DOHH2 (cell line): ENCODE results near the gene PNPLA2.
A peak's percentile ranks its signal among the peaks of the same experiment; 100 is the strongest.

Source experiments
- H3F3A ChIP-seq: fragments of 200-600 bp; sonication (generic), shearing (Covaris generic); 2 replicates; pipeline ENCODE4 v1.6.0; 2016; ENCODE audit warnings: antibody characterized with exemption, mild to moderate bottlenecking; ENCODE audit not compliant: control insufficient read depth, insufficient read depth
- H3K27ac ChIP-seq: fragments of 200-600 bp; sonication (generic); 2 replicates; pipeline ENCODE4 v1.5.1; 2014; ENCODE audit warnings: low read depth, mild to moderate bottlenecking, low read length, moderate library complexity
- H3K27me3 ChIP-seq: fragments of 200-600 bp; sonication (generic); 2 replicates; pipeline ENCODE4 v1.6.1; 2014; ENCODE audit warnings: mild to moderate bottlenecking, low read length, mixed read lengths; ENCODE audit not compliant: control insufficient read depth
- H3K36me3 ChIP-seq: fragments of 200-600 bp; sonication (generic); 2 replicates; pipeline ENCODE4 v1.6.1; 2014; ENCODE audit warnings: mild to moderate bottlenecking, low read length, moderate library complexity, mixed read lengths; ENCODE audit not compliant: control insufficient read depth
- H3K4me1 ChIP-seq: fragments of 200-600 bp; sonication (generic); 2 replicates; pipeline ENCODE4 v1.6.1; 2014; ENCODE audit warnings: mild to moderate bottlenecking, low read length, mixed read lengths; ENCODE audit not compliant: control insufficient read depth
- H3K4me2 ChIP-seq: fragments of 200-600 bp; sonication (generic); 2 replicates; pipeline ENCODE4 v1.6.0; 2014; ENCODE audit warnings: mild to moderate bottlenecking, low read length, moderate library complexity
- H3K4me3 ChIP-seq: fragments of 200-600 bp; sonication (generic); 2 replicates; pipeline ENCODE4 v1.5.1; 2014; ENCODE audit warnings: mild to moderate bottlenecking, low read length, mixed read lengths
- H3K79me2 ChIP-seq: fragments of 200-600 bp; sonication (generic); 2 replicates; pipeline ENCODE4 v1.6.1; 2014; ENCODE audit warnings: mild to moderate bottlenecking, low read length, mixed read lengths; ENCODE audit not compliant: control insufficient read depth
- H3K9me2 ChIP-seq: fragments of 200-600 bp; sonication (generic); replicated peaks from 2 replicates; pipeline ENCODE4 v1.6.1; 2014; ENCODE audit warnings: mild to moderate bottlenecking, low read length, mixed read lengths; ENCODE audit not compliant: control insufficient read depth
- H3K9me3 ChIP-seq: fragments of 200-600 bp; sonication (generic); 2 replicates; pipeline ENCODE4 v1.6.1; 2014; ENCODE audit warnings: antibody characterized with exemption, low read length, mixed read lengths; ENCODE audit not compliant: control insufficient read depth, insufficient read depth
- H4K20me1 ChIP-seq: fragments of 200-600 bp; sonication (generic); 2 replicates; pipeline ENCODE4 v1.6.0; 2014; ENCODE audit warnings: low read depth, mild to moderate bottlenecking, antibody characterized with exemption, low read length, moderate library complexity; ENCODE audit not compliant: control insufficient read depth, insufficient read depth
- CTCF ChIP-seq: fragments of 200-600 bp; sonication (generic); IDR thresholded peaks from one replicate; pipeline ENCODE4 v1.5.1; 2014; ENCODE audit warnings: antibody characterized with exemption, mild to moderate bottlenecking, low read depth, low read length; ENCODE audit not compliant: poor library complexity, severe bottlenecking
- EZH2phosphoT487 ChIP-seq: fragments of 200-600 bp; sonication (generic); IDR thresholded peaks from 2 replicates; pipeline ENCODE4 v1.6.1; 2017; ENCODE audit warnings: borderline replicate concordance, mild to moderate bottlenecking, antibody characterized with exemption, low read length, moderate library complexity, mixed read lengths

Gene PNPLA2

GRCh38 chr11:795634-796564 lies 22.8 kb upstream of the PNPLA2 start:
- peaks cover 25% of the 10 kb centered on the region for H3K79me2 ChIP-seq
- H3K4me2 ChIP-seq: peak overlapping the region; percentile 97
- H3K9me2 ChIP-seq: no peaks in the 10 kb centered on the region
- no peak for TF ChIP-seq EZH2phosphoT487
- no peak for TF ChIP-seq CTCF
- no peaks in the 10 kb centered on the region for H3K27me3 ChIP-seq
- peak overlapping the region; percentile 93 for H3K4me3 ChIP-seq
- peaks cover 34% of the 10 kb centered on the region for H3K36me3 ChIP-seq
- H4K20me1 ChIP-seq: peaks cover 4% of the 10 kb centered on the region; the same call in 1 of the 2 replicates
- peak overlapping the region; percentile 80 for H3K27ac ChIP-seq
- peaks cover 33% of the 10 kb centered on the region for H3K4me1 ChIP-seq
- peaks cover 12% of the 10 kb centered on the region; the same call in 1 of the 2 replicates for H3F3A ChIP-seq
- H3K9me3 ChIP-seq: no peaks in the 10 kb centered on the region

- peaks cover 25% of the 10 kb centered on the region for H3K79me2 ChIP-seq
- peaks cover 4% of the 10 kb centered on the region; the same call in 1 of the 2 replicates for H4K20me1 ChIP-seq
- H3K4me2 ChIP-seq: peak overlapping the region; percentile 97
- peak overlapping the region; percentile 93 for H3K4me3 ChIP-seq
- peak overlapping the region; percentile 80 for H3K27ac ChIP-seq
- H3K36me3 ChIP-seq: peaks cover 41% of the 10 kb centered on the region
- H3F3A ChIP-seq: peaks cover 12% of the 10 kb centered on the region; the same call in 1 of the 2 replicates
- peaks cover 33% of the 10 kb centered on the region for H3K4me1 ChIP-seq
- TF ChIP-seq CTCF: no peak
- no peak for TF ChIP-seq EZH2phosphoT487
- no peaks in the 10 kb centered on the region for H3K27me3 ChIP-seq
- H3K9me2 ChIP-seq: no peaks in the 10 kb centered on the region
- H3K9me3 ChIP-seq: no peaks in the 10 kb centered on the region
Measured at GRCh38 chr11:796565-797295, 22.0 kb upstream of the PNPLA2 start.

- no peaks in the 10 kb centered on the region for H3K9me2 ChIP-seq
- peaks cover 33% of the 10 kb centered on the region for H3K4me1 ChIP-seq
- H3K4me3 ChIP-seq: peak overlapping the region; percentile 93
- peak overlapping the region; percentile 80 for H3K27ac ChIP-seq
- no peaks in the 10 kb centered on the region for H3K27me3 ChIP-seq
- H3K79me2 ChIP-seq: peaks cover 25% of the 10 kb centered on the region
- peaks cover 12% of the 10 kb centered on the region; the same call in 1 of the 2 replicates for H3F3A ChIP-seq
- H4K20me1 ChIP-seq: peaks cover 4% of the 10 kb centered on the region; the same call in 1 of the 2 replicates
- TF ChIP-seq CTCF (no peak), EZH2phosphoT487 (no peak)
- peaks cover 48% of the 10 kb centered on the region for H3K36me3 ChIP-seq
- H3K9me3 ChIP-seq: no peaks in the 10 kb centered on the region
- H3K4me2 ChIP-seq: peak overlapping the region; percentile 97
Measured at GRCh38 chr11:797296-798092, 21.2 kb upstream of the PNPLA2 start.
